Activated gamma-delta T cell (primary cell): ENCODE results near the gene SSTR5.
"Not testable (repeated sequence)": the region's sequence is repeated elsewhere in the genome, so short reads cannot be mapped to it uniquely, and the experiment has no call there.

Experiments
- DNase-seq: peaks from one replicate; lab custom pipeline; 2025; lab: John Stamatoyannopoulos, UW
- total RNA-seq, 2 donors: gene quantifications; one replicate each; lab custom pipeline; 2026; lab: John Stamatoyannopoulos, UW

Gene SSTR5
- 0 to 0.05 reads per million in 2 donors for total RNA-seq

DNA sequence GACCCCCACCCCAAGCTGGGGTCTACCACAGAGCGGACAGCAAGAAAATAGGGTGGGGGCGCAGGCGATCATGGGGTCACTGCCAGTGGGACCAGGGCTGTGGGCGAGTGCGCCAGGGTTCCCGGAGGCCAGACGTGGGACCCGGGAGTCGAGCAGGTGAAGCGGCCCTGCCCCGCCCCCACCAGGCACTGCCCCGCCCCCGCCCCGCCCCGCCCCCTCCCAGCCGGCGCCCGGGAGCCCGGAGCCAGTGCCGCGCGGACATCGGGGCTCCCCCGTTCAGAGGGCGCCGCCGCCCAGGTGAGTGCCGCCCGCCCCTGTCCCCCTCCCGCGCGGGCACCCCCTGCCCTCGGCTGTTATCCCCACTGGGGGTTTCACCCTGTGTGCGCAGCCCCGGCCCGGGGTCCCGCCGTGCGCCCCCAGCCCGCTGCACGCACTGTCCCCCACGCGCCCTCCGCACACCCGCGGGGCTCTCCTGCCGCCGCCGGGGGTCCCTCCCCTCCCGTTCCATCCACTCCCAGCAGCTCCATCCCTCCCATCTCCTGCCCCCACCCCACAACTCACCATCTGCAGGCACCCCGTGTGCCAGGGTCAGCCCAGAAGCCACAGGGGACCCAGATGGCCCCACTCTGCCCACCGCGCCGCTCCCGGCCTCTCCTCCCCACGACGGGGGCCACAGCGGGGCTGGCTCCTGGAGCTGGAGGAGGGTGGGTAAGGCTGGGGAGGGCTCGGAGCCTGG lies at the start of gene SSTR5:
SSTR5 (plus strand) TSS at position 222 of the 736 bp plus-strand sequence. CDS start 6,122 bp downstream, outside the sequence.
- no peak for DNase-seq

DNA sequence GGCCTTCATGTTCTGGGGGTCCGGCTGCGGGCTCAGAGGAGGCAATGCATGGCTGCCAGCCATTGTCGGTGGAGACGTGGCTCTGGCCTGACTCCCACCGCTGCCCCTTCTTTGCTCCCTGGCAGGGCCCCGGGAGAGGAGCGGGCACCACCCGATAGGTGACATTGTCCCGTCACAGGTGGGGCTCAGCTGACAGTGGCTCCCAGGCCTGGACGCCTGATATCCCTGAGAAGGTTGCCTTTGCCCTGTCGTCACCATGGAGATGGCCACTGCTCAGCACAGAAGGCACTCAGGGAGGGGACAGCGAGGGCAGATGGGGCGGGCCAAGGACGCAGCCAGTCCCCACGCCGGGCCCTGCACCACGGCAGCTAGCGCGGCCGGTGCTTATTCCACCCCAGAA lies 48.4 kb upstream of the SSTR5 start:
- DNase-seq = no peak

DNA sequence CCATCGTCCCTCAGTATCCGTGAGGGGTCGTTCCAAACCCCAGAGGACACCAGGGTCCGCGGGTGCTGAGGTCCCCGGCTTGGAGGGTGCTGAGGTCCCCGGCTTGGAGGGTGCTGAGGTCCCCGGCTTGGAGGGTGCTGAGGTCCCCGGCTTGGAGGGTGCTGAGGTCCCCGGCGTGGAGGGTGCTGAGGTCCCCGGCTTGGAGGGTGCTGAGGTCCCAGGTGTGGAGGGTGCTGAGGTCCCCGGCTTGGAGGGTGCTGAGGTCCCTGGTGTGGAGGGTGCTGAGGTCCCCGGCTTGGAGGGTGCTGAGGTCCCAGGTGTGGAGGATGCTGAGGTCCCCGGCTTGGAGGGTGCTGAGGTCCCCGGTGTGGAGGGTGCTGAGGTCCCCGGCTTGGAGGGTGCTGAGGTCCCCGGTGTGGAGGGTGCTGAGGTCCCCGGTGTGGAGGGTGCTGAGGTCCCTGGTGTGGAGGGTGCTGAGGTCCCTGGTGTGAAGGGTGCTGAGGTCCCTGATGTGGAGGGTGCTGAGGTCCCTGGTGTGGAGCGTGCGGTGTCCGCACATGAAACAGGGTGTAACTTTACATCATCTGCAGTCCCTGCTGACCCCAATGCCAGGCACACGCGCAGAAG lies 47.3 kb upstream of the SSTR5 start:
- DNase-seq = not testable (repeated sequence)

DNA sequence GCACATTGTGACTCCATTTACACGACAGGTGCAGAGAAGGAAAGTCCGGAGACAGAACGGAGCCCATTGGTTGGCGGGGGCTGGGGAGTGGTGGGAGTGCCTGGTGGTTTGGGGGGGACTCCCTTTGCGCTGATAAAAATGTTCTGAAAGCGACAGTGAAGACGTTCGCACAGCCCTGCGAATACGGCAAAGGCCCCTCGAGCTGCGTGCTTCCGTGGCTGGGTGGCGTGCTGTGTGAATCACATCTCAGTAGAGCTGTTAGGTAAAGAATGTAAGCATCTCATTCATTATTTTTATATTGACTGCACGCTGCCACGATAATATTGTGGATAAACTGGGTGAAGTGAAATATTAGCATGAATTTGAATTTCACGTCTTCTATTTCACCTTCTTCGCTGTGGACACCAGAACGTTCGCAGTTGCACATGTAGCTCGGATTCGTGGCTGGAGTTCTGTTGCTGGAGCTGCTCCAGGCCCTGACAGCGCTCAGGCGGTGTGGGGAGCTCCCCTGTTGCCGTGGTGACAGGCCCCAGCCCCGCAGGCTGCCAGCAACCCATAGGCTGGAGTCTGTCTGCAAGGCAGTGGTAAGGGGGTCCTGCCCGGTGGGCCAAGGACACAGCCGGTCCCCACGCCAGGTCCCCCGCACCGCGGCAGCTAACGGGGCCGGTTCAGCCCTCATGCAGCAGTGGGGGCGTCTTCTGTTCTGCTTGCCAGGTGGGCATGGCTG lies 46.3 kb upstream of the SSTR5 start:
- DNase-seq = no peak

DNA sequence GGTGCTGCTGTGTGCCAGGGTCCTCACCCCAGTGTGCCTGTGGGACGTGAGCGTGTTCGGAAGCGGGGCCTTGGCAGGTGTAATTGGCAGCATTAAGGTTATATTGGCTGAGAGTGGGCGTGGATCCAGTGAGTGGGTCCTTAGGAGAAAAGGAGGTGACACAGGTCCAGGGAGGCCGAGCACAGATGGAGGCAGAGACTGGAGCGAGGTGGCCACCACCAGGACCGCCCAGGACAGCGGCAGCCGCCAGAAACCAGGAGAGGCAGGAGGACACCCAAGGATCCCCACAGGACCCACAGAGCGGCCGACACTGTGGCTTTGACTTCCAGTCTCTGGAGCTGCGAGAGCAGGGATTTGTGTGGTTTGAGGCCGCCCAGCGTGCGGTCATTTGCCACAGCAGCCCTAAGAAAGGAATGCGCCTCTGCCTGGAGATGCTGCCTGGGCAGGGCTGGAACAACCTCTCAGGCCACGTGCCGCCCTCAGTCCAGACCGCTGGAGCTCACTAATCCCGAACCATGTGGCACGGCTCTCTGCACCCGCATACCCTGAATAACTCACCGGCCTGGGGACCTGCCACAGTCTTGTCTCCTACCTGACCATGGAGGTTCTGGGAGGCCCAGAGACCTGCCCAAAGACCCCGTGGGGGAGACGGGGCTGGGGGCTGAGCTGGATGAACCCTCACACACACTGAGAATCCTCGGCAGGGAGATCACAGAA lies 45.6 kb upstream of the SSTR5 start:
- DNase-seq = no peak

DNA sequence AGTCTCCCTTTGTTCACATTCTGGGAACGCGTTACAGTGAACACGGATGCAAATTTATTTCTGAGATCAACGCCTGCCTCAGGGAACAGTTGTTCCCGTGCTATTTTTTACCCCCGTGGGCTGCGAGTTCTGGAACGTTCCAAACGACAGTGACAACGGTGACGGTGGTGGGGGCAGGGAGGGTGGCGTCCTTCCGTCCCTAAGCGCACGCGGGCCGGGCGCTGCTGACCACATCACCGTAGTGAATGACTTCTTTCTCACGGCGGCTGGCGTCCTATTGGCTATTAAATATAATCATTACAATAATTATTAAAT lies 45.1 kb upstream of the SSTR5 start:
- DNase-seq = no peak

DNA sequence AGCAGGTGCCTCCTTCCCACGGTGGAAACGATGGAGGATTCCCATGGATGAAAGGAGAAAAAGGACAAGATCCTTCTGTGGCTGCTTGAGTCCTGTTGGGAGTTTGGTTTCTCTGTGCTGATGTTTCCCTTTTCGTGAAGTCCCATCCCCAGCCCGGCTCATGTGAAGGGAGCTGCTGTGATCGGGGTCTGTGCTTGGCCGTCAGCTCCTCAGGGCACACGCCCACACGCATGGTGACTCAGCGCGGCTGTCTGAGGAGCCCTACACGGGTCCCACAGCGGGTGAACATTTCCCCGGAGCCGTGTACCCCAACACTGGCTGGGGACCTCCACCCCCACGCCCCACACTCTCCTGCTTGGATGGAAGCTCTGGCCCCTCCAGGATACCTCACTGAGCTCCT lies 44.5 kb upstream of the SSTR5 start:
- no peak for DNase-seq

DNA sequence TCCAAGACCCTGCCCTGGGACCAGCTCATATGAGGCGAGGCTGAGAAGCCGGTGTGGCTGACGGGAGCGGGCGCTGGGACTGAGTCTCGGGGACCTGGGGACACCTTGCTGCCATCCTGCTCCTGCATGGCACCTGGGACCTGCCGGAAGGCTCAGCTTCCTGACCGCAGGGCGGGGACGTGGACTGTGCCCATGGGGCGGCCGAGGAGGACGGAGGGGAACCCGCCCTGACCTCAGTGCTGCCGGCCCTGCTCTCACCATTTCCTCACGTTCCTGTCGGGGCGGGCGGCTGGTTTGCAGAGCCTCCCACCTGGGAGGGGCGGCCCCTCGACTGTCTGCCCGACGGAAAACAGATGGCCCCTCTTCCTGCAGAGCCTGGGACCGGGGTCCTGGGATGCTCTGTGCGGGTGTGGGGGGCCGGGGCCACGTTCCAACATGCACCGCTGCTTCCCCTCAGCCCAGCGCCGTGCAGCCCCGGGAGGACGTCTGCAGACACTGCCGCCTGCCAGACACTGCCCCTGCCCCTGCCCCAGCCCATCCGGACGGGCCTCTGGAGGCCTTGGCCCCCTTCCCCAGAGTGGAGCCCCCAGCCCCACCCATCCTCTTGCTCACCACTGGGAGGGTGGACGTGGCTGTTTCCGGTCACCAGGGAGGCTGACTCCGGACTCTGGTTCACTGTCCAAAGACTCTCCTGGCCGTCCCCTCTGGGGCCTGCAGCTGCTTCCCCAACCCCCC lies 43.9 kb upstream of the SSTR5 start:
- no peak for DNase-seq

DNA sequence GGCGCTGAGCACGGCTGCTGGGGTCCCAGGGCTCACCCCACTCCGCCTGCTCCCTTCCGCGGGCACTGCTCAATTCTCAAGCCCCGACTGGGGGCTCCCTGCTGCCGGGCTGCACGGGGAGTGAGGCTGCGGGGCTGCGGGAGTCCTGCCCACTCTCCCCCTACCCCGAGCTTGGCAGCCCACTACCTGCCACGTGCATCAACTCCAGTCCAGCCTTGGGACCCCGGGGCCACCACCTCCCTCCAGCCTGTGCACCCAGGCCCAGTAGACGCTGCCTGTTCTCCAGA lies 43.3 kb upstream of the SSTR5 start:
- DNase-seq = no peak

DNA sequence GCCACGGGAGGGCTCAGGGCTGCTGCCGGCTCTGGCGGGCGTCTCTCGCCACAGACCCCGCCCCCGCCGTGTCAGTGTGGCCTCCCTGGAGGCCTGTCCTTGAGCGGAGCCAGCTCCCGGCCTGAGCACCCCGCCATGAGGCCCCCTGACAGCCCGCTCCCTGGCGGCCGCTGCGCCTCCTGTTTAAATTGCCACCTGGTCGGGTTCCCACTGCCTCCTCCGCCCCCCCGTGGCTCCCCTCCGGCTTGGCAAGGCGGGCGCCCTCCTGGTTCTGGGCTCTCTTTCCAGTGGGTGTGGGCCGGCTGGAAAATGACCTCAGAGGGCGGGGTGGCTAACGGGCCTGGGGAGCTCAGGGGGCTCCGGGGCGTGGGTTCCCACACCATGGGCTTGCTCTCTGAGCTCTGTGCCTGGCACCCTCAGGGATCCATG lies 42.1 kb upstream of the SSTR5 start:
- no peak for DNase-seq

DNA sequence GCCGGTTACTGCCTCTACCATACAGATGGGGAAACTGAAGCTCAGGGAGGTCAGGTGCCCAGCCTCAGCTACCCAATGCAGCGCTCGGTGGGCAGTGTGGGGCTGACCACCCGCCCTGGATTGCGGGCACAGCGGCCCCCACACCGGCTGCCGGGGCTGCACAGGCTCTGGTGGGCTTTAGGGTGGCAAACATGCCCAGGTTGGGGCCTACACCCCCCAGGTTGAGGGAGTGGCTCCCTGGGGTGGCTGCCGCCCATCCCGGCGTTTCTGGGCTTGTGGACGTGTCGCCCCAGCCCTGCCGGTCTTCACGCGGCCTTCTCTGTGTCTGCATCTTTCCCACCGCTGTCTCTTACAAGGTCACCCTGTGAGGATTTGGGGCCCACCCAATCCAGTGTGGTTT lies 40.9 kb upstream of the SSTR5 start:
- DNase-seq = no peak

DNA sequence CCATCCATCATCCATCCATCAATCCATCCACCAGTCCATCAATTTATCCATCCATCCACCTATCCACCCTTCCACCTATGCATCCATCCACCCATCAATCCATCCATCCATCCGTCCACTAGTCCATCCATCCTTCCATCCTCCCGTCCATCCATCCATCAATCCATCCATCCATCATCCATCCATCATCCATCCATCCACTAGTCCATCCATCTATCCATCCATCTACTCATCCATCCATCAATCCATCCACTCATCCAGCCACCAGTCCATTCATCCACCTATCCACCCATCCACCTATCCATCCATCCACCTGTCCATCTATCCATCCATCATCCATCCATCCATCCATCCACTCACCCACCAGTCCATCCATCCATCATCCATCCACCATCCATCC lies 39.9 kb upstream of the SSTR5 start:
- DNase-seq = no peak

DNA sequence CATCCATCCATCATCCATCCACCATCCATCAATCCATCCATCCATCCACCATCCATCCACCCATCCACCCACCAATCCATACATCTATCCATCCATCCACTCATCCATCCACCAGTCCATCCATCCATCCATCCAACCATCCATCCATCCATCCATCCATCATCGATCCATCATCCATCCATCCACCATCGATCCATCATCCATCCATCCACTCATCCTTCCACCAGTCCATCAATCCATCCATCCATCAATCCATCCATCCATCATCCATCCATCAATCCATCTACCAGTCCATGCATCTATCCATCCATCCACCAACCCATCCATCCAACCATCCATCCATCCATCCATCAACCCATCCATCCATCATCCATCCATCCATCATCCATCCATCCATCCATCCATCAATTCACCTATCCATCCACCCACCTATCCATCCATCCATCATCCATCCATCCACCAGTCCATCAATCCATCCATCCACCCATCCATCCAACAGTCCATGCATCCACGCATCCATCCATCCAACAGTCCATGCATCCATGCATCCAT lies 39.3 kb upstream of the SSTR5 start:
- DNase-seq = no peak

DNA sequence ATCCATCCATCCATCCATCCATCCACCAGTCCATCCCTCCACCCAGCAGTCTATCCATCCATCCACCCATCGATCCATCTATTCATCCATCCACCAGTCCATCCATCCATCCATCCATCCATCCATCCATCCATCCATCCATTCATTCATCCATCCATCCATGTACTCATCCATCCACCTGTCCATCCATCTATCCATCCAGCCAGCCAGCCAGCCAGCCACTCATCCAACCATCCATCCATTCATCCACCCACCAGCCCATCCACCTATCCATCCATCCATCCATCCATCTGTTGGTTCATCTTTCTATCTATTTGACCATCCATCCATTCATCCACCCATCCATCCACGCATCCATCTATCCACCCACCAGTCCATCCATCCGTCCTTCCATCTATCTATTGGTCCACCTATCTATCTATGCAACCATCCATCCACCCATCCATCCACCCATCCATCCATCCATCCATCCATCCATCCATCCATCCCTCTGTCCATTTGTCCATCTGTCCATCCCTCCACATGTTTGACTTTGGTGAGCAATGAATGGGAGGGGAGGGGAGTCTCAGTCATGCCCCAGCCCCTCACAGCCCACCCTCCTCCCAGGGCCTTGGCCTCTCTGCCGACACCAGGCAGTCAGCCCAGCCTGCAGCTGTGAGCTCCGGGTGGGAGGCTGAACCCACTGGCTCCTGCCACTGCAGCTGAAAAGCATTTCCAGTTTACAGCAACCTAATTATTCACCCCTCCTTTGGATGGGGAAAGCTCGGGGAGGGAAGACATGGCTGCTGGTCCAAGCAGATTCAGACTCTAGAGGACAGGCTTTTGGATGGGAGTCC lies 38.1 kb upstream of the SSTR5 start:
- no peak for DNase-seq

DNA sequence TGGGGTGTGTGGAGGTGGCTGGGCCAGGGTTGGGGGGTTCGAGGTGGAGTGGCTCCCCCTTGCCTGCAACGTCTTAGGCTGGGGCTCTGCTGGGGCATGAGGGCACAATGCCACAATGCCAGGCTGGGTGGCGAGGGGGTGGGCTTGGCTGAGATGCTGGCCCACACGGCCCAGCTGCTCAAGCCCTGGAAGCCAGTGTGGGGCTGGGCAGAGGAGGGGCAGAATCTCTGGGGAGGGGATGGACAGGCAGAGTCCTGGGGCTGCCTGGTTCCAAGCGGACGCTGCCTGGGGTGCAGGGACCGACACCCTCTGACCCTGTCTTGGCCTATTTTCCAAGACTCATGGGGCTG lies 37.5 kb upstream of the SSTR5 start:
- DNase-seq = no peak

DNA sequence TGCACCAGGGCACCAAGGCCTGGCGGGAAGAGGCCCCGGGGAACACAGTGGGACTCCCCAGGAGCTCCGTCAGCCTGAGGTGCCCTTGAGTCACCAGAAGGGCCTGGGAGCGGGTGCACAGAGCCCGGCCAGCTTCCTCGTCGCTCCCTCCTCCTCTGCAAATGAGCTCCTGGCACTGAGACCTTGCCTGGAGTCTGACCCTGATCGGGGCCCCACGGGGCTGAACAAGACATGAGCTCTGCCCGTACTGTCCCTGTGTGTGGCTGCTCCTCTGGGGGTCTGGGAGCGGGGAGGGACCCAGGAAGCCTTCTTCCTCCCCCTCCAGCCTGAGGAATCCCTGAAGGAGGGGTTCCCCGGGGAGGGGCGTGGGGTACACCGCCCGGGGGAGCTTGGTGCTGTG lies 36.4 kb upstream of the SSTR5 start:
- no peak for DNase-seq

DNA sequence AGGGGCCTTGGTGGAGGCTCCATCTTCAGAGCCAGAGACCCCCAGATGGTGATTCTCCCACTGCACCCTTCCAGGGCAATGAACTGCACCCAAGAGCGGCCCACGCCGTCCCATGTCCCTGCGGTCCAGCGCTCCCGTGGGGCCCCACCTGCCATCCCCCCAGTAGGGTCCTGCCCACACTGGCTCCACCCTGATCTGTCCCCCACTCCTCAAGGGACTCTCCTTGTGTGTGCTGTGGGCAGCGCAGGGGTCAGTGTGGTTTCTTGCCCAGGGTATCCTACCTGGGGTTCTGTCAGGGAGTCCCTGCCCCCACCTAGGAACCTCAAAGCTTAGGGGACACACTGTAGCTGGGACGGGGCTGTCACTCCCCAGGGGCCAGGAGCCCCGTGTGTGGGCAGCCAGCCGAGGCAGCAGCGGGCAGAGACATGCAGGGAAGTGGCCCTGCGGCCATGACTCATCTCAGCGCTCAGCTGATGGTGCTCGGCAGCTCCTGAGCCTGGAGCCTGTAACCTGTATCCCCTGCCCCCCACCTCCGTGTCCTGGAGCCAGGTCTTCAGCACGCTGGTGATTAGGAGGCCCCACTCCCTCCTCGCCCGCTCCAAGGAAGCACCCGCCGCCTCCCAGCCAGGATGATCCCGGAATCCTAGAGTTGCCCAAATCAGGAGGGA lies 35.7 kb upstream of the SSTR5 start:
- DNase-seq = no peak

DNA sequence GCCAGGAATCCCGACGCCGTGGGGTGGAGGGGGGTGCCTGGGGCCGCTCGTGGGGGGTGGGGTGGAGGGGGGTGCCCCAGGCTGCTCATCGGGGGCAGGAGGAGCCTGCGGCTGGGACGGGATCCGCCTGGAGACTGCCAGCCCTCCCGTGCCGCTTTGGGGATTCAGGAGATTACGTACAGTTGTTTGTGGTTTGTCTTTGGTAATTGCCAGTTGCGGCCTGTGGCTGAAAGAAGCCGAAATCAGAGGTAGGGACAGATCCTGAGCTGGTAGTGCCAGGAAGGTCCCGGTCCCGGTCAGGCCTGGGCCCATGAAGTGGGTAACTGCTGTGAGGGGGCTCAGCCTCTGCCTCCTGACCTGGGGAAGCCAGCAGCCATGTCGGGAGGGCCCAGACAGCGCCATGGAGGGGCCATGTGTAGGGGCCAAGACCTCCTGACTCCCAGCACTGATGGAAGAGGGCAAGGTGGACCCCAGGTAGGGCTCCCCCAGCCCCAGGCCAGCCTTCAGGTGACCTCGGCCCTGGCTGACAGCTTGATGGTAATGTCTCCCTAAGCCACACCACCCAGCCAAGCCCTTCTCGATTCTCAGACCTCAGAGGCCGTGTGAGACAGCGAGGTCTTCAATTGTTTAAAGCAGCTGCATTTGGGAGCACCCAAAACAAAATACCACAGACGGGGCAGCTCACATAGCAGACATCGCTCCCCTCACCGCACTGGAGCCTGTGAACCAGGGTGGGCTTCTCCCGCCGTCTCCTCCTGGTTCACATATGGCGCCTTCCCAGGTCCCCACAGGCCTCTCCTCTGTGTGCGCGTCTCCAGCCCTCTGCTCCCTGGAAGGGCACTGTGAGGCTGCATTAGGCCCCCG lies 34.9 kb upstream of the SSTR5 start:
- DNase-seq = no peak

DNA sequence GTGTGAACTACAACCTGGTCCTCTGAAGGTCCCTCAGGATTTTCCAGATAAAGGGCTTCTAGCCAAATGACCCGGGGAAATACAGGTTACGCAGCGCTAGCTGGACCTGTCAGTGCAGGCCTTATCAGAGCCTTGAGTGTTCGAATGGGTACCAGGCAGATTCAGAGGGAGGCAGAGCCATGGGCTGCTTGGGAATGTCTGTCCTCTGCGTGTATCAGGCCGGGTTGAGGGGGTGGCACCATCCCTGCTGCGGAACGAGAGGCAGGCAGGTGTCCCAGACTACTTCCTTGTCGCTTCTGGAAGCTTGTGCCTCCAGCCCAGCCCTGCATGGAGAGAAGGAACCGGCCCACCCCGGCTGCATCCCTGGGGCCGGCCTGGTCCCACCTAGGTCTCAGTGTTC lies 33.6 kb upstream of the SSTR5 start:
- DNase-seq = no peak
